Erythroblast (primary cell): ENCODE measurements around the gene SPTBN4.

Experiments used
- GATA1 ChIP-seq: IDR thresholded peaks from 2 replicates; pipeline ENCODE4 v1.6.1; 2011; ENCODE audit warnings: low read depth, mild to moderate bottlenecking, control low read depth, low read length, moderate library complexity
- POLR2A ChIP-seq: IDR thresholded peaks from 2 replicates; pipeline ENCODE4 v1.6.1; 2011; ENCODE audit warnings: mild to moderate bottlenecking, low read length

GRCh38 chr19:40561947-40562346 is 95.1 kb downstream of the SPTBN4 start:
- TF ChIP-seq POLR2A (no peak), GATA1 (no peak)
